RWPE2 (cell line): ENCODE measurements around the gene NPR2.

Source experiments
- ATAC-seq: fragments of 200-7000 bp; cut with Tn5 transposase; 3 replicates; pipeline ENCODE4 v1.9.1; 2021; ENCODE audit warnings: low read depth
- DNase-seq: peaks from one replicate; pipeline ENCODE4 v3.0.0-alpha.2; 2020; ENCODE audit warnings: low spot score
- H3K27ac ChIP-seq: fragments of 450-650 bp; 2 replicates; pipeline ENCODE4 v1.5.1; 2017; ENCODE audit warnings: mild to moderate bottlenecking; ENCODE audit not compliant: poor library complexity, severe bottlenecking
- H3K27me3 ChIP-seq: fragments of 250-450 bp; sonication (Bioruptor Pico); 2 replicates; pipeline ENCODE4 v1.5.1; 2021; ENCODE audit warnings: mild to moderate bottlenecking, moderate library complexity; ENCODE audit not compliant: insufficient read depth, poor library complexity, severe bottlenecking
- H3K36me3 ChIP-seq: fragments of 250-450 bp; sonication (Bioruptor Pico); 2 replicates; pipeline ENCODE4 v1.5.1; 2020; ENCODE audit warnings: low read depth, mild to moderate bottlenecking, moderate library complexity
- H3K4me1 ChIP-seq: fragments of 250-450 bp; sonication (Bioruptor Pico); 2 replicates; pipeline ENCODE4 v1.5.1; 2021; ENCODE audit warnings: mild to moderate bottlenecking, moderate library complexity; ENCODE audit not compliant: insufficient read depth, poor library complexity, severe bottlenecking
- H3K4me3 ChIP-seq: fragments of 250-450 bp; sonication (Bioruptor Pico); 2 replicates; pipeline ENCODE4 v1.5.1; 2021; ENCODE audit warnings: mild to moderate bottlenecking, moderate library complexity; ENCODE audit not compliant: severe bottlenecking
- H3K9me3 ChIP-seq: fragments of 250-450 bp; sonication (Bioruptor Pico); 2 replicates; pipeline ENCODE4 v1.5.1; 2021; ENCODE audit warnings: mild to moderate bottlenecking, moderate library complexity; ENCODE audit not compliant: severe bottlenecking
- TF ChIP-seq, protein P1 (sequence below): fragments of 450-650 bp; IDR thresholded peaks from one replicate; pipeline ENCODE4 v1.5.1; 2017; ENCODE audit warnings: mild to moderate bottlenecking, moderate library complexity; ENCODE audit not compliant: poor library complexity, severe bottlenecking

NPR2 gene

GRCh38 chr9:35791297-35791921 lies at the start of gene NPR2:
TSS of gene NPR2 (plus strand) at chr9:35791591. CDS start at chr9:35792409, 818 bp downstream.
- TF ChIP-seq, protein P1, sequence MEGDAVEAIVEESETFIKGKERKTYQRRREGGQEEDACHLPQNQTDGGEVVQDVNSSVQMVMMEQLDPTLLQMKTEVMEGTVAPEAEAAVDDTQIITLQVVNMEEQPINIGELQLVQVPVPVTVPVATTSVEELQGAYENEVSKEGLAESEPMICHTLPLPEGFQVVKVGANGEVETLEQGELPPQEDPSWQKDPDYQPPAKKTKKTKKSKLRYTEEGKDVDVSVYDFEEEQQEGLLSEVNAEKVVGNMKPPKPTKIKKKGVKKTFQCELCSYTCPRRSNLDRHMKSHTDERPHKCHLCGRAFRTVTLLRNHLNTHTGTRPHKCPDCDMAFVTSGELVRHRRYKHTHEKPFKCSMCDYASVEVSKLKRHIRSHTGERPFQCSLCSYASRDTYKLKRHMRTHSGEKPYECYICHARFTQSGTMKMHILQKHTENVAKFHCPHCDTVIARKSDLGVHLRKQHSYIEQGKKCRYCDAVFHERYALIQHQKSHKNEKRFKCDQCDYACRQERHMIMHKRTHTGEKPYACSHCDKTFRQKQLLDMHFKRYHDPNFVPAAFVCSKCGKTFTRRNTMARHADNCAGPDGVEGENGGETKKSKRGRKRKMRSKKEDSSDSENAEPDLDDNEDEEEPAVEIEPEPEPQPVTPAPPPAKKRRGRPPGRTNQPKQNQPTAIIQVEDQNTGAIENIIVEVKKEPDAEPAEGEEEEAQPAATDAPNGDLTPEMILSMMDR = no peak
- Histone ChIP-seq H3K9me3 (no peaks in the 10 kb centered on the region), H3K27me3 (no peaks in the 10 kb centered on the region), H3K4me3 (no peak within 1 kb of the TSS), H3K27ac (no peak within 1 kb of the TSS), H3K4me1 (peaks cover 5% of the 10 kb centered on the region), H3K36me3 (no peaks in the 10 kb centered on the region)
- ATAC-seq = peak; percentile 15; the same call in 1 of the 3 replicates
- DNase-seq = no peak

DNA sequence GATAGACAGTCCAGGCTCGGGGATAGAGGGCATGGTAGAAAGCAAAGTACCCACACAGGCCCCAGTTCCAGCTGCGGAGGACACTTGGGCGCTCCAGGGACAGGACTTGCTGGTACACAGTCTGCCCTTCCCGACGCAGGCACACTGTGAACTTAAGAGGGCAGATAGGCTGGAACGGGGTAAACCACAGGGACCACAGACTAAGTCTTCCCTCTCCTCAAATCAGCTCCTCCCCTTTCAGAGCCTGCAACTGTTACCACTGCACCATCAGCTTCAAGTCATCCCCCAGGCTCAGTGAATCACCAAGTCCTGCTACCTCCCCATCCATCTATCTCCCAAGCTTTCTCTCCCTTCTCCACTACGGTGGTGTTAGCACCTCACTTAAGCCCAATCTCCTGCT lies 49.7 kb upstream of the NPR2 start:
- TF ChIP-seq, protein P1 = no peak
- ATAC-seq (no peak), DNase-seq (no peak)
- no peaks in the 10 kb centered on the region for H3K9me3 ChIP-seq
- no peak overlapping the region for H3K27ac ChIP-seq
- H3K4me3 ChIP-seq = no peak overlapping the region
- H3K36me3 ChIP-seq = peaks cover 96% of the 10 kb centered on the region
- H3K4me1 ChIP-seq = peaks cover 7% of the 10 kb centered on the region
- no peaks in the 10 kb centered on the region for H3K27me3 ChIP-seq

- H3K4me1 ChIP-seq = peaks cover 7% of the 10 kb centered on the region
- no peak for ATAC-seq
- no peaks in the 10 kb centered on the region for H3K9me3 ChIP-seq
- no peak for DNase-seq
- no peaks in the 10 kb centered on the region for H3K27me3 ChIP-seq
- TF ChIP-seq, protein P1 = no peak
- no peak overlapping the region for H3K4me3 ChIP-seq
- peaks cover 85% of the 10 kb centered on the region for H3K36me3 ChIP-seq
- no peak overlapping the region for H3K27ac ChIP-seq
Measured at GRCh38 chr9:35743452-35743851, 47.9 kb upstream of the NPR2 start.

DNA sequence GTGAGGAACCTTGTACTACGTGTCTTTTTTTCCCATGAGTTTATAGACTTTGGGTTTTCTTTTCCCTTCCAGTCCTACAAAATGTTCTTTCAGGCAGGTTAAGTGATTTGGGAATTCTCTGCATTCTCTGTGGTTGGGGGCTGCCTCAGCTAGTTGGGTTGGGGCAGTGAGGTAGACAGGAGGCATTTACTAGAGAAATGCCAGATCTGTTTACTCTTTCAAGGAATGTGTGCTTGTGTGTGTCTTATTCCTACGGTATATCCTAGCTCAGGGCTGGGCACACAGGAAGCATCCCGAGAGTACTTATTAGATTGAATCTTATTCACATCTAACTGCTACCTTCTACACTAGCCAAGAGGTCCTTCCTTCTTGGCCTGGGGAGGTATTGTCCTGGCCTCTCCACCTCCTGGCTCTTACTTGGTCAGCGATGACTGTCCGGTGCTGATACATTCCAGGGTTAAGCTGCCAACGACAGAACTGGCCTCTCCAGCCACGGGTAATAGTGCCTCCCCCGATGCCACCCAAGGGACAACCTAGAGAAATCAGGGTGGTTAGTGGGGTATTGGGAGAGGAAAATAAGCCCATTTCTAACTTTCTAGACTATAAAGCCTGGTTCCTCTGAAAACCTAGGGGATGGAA lies 47.4 kb upstream of the NPR2 start:
- DNase-seq (no peak), ATAC-seq (no peak)
- Histone ChIP-seq H3K27me3 (no peaks in the 10 kb centered on the region), H3K4me3 (no peak overlapping the region), H3K27ac (no peak overlapping the region), H3K4me1 (peaks cover 7% of the 10 kb centered on the region), H3K9me3 (no peaks in the 10 kb centered on the region), H3K36me3 (peaks cover 80% of the 10 kb centered on the region)
- TF ChIP-seq, protein P1 = no peak

- ATAC-seq (no peak), DNase-seq (no peak)
- Histone ChIP-seq H3K4me1 (peaks cover 7% of the 10 kb centered on the region), H3K9me3 (no peaks in the 10 kb centered on the region), H3K27ac (no peak overlapping the region), H3K4me3 (no peak overlapping the region), H3K27me3 (no peaks in the 10 kb centered on the region), H3K36me3 (peaks cover 68% of the 10 kb centered on the region)
- TF ChIP-seq, protein P1 = no peak
Measured at GRCh38 chr9:35745569-35745968, 45.8 kb upstream of the NPR2 start.
